A673 (cell line): ENCODE results near the gene MOCS2.

ENCODE experiments used
- EZH2 ChIP-seq: fragments of 200-600 bp; sonication (generic); IDR thresholded peaks from 2 replicates; pipeline ENCODE4 v1.6.1; 2017; ENCODE audit warnings: borderline replicate concordance, low read depth, mild to moderate bottlenecking, mixed read lengths, antibody characterized with exemption, low read length; ENCODE audit not compliant: poor library complexity, severe bottlenecking
- TF ChIP-seq, protein P1 (sequence below): fragments of 300-800, 200-600 bp; sonication (generic); conservative IDR thresholded peaks from 2 replicates; pipeline ENCODE4 v1.5.1; 2017; ENCODE audit warnings: low read depth, mild to moderate bottlenecking, antibody characterized with exemption, low read length, moderate library complexity, mixed read lengths

GRCh38 chr5:53116597-53116996 is 7.0 kb upstream of the MOCS2 start:
- TF ChIP-seq, protein P1, sequence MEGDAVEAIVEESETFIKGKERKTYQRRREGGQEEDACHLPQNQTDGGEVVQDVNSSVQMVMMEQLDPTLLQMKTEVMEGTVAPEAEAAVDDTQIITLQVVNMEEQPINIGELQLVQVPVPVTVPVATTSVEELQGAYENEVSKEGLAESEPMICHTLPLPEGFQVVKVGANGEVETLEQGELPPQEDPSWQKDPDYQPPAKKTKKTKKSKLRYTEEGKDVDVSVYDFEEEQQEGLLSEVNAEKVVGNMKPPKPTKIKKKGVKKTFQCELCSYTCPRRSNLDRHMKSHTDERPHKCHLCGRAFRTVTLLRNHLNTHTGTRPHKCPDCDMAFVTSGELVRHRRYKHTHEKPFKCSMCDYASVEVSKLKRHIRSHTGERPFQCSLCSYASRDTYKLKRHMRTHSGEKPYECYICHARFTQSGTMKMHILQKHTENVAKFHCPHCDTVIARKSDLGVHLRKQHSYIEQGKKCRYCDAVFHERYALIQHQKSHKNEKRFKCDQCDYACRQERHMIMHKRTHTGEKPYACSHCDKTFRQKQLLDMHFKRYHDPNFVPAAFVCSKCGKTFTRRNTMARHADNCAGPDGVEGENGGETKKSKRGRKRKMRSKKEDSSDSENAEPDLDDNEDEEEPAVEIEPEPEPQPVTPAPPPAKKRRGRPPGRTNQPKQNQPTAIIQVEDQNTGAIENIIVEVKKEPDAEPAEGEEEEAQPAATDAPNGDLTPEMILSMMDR, result no peak
- no peak for TF ChIP-seq EZH2
